SK-N-MC (cell line): ENCODE measurements around the gene MPLKIP.
"Not testable (repeated sequence)": the region's sequence is repeated elsewhere in the genome, so short reads cannot be mapped to it uniquely, and the experiment has no call there.

Experiments
- EZH2 ChIP-seq: fragments of 200-600 bp; sonication (generic); IDR thresholded peaks from one replicate; pipeline ENCODE4 v1.6.1; 2017; ENCODE audit warnings: antibody characterized with exemption
- POLR2AphosphoS5 ChIP-seq: IDR thresholded peaks from 2 replicates; pipeline ENCODE4 v1.6.1; 2012; ENCODE audit warnings: mild to moderate bottlenecking, low read depth, low read length, borderline replicate concordance

GRCh38 chr7:40122100-40122939, 12.1 kb downstream of the MPLKIP start:
- not testable (repeated sequence) for TF ChIP-seq POLR2AphosphoS5, EZH2
